BLaER1 (cell line): ENCODE data around the gene SLC25A13.

Experiments used
- H3K27ac ChIP-seq: shearing (Covaris generic); formaldehyde crosslinking; 2 replicates; pipeline ENCODE4 v1.8.1; 2022
- H3K27me3 ChIP-seq: shearing (Covaris generic); formaldehyde crosslinking; 2 replicates; pipeline ENCODE4 v1.8.1; 2022
- H3K36me3 ChIP-seq: shearing (Covaris generic); formaldehyde crosslinking; 2 replicates; pipeline ENCODE4 v1.8.1; 2022
- H3K4me1 ChIP-seq: shearing (Covaris generic); formaldehyde crosslinking; 2 replicates; pipeline ENCODE4 v1.8.1; 2022
- H3K4me2 ChIP-seq: shearing (Covaris generic); formaldehyde crosslinking; 2 replicates; pipeline ENCODE4 v1.8.1; 2022
- H3K4me3 ChIP-seq: shearing (Covaris generic); formaldehyde crosslinking; 2 replicates; pipeline ENCODE4 v1.8.1; 2022
- H3K9ac ChIP-seq: shearing (Covaris generic); formaldehyde crosslinking; 2 replicates; pipeline ENCODE4 v1.8.1; 2022
- H3K9me3 ChIP-seq: shearing (Covaris generic); formaldehyde crosslinking; 2 replicates; pipeline ENCODE4 v1.8.1; 2022
- H4K20me1 ChIP-seq: shearing (Covaris generic); formaldehyde crosslinking; 2 replicates; pipeline ENCODE4 v1.8.1; 2022
- Cebpa-rat ChIP-seq: shearing (Covaris generic); IDR thresholded peaks from 2 replicates; pipeline ENCODE4 v1.8.1; 2022

SLC25A13 gene

DNA sequence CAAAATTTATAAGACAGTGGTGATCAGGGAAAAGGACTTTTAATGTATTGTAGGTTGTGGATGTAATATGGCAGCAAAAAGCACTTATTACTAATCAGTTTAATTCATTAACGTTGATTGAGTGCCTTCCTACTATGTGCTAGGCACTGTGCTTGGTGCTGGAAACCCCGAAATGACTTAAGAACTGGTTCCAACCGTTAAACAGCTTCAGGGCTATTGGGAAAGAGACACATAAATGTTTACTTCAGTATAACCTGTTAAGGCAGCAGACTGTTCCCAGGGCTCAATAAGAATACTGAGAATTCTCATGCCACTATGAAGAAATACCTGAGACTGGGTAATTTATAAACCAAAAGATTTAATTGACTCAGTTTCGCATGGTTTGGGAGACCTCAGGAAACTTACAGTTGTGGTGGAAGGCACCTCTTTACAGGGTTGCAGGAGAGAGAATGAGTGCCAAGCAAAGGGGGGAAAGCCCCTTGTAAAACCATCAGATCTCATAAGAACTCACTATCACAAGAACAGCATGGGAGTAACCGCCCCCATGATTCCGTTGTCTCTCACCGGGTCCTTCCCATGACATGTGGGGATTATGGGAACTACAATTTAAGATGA is 1.1 kb upstream of the SLC25A13 start:
- no peak for TF ChIP-seq Cebpa-rat
- H3K36me3 ChIP-seq: no peaks in the 10 kb centered on the region
- peak overlapping the region; percentile 89 for H3K4me2 ChIP-seq
- no peaks in the 10 kb centered on the region for H3K9me3 ChIP-seq
- peaks cover 20% of the 10 kb centered on the region for H3K4me1 ChIP-seq
- no peak overlapping the region for H3K9ac ChIP-seq
- H4K20me1 ChIP-seq: 0 out of 2 replicates have a peak, but pooled peaks cover 10% of the 10 kb centered on the region
- H3K27ac ChIP-seq: no peak overlapping the region
- H3K4me3 ChIP-seq: no peak overlapping the region
- H3K27me3 ChIP-seq: no peaks in the 10 kb centered on the region

DNA sequence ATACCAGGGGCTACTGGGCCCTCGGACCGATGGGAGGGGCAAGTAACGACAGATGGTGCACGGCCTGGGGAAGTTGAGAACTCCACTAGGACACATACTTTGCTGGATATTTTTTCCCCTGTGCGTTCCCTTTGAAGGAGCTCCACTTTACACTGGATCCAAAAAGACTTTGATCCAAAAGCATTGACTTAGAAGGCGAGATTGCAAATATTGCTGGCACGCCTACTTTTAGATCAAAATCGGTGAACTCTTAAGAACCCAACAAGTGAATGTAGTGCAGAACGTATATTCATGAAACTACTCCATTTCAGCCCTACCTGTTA is 436 bp upstream of the SLC25A13 start:
- Histone ChIP-seq H4K20me1 (peaks cover 17% of the 10 kb centered on the region; the same call in 1 of the 2 replicates), H3K27ac (peak overlapping the region; percentile 92), H3K4me3 (peak overlapping the region; percentile 91), H3K9me3 (no peaks in the 10 kb centered on the region), H3K4me1 (peaks cover 20% of the 10 kb centered on the region), H3K9ac (peak overlapping the region; percentile 91), H3K27me3 (no peaks in the 10 kb centered on the region), H3K4me2 (peak overlapping the region; percentile 89), H3K36me3 (no peaks in the 10 kb centered on the region)
- TF ChIP-seq Cebpa-rat: no peak

DNA sequence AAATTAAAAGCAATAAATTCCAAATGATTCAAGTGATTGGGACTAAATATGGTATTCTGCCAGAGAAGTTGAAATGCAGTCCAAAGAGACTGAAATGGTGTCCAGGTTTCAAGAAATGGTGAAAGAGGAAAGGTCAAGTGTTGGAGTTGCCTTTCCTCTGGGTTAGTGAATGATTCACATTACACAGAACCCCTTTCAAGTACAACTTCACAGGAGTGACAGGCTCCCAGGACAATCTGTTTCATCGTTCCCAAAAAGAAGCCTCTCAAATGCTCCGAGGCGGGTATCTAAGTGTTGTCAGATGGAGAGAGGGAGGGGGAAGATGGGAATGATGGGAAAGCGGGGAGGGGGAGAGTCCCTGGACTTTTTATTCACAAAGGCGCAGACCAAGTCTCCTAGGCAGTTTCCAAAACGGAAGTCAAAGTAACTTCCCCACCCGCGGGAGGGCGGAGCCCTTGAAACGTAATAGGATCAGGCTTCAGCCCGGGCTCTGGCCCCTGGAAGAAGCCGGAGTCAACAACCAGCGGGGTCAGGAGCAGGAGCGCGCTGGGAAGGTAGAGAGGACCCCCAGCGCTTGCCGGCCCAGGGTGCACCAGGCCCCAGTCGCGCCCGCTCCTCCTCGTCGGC is 754 bp downstream of the SLC25A13 start:
- no peaks in the 10 kb centered on the region for H3K27me3 ChIP-seq
- peak overlapping the region; percentile 91 for H3K4me3 ChIP-seq
- no peaks in the 10 kb centered on the region for H3K36me3 ChIP-seq
- H3K4me1 ChIP-seq: peaks cover 20% of the 10 kb centered on the region
- peak overlapping the region; percentile 92 for H3K27ac ChIP-seq
- peak overlapping the region; percentile 91 for H3K9ac ChIP-seq
- TF ChIP-seq Cebpa-rat: no peak
- peak overlapping the region; percentile 89 for H3K4me2 ChIP-seq
- peaks cover 28% of the 10 kb centered on the region for H4K20me1 ChIP-seq
- H3K9me3 ChIP-seq: no peaks in the 10 kb centered on the region

DNA sequence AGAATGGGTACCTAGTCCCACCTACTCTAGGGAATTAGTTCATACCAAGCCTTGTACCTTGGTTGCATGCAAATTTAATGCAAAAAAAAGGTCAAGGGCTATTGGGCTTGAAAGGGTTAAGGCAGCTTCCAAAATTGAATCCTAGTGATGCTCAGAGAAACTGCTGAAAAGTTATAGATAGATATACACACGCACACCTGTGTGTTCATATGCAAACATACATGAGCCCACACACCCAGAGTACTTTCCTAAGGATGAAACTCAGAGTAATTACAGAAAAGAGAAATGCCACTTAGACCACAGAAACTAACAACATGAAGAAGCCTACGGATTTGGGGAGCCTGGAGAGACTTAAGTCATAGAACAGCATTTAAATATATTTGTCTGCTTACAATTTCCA is 1.5 kb downstream of the SLC25A13 start:
- peak overlapping the region; percentile 91 for H3K4me3 ChIP-seq
- peak overlapping the region; percentile 89 for H3K4me2 ChIP-seq
- H3K9ac ChIP-seq: no peak overlapping the region
- H3K27ac ChIP-seq: no peak overlapping the region
- peaks cover 36% of the 10 kb centered on the region for H4K20me1 ChIP-seq
- H3K9me3 ChIP-seq: no peaks in the 10 kb centered on the region
- TF ChIP-seq Cebpa-rat: no peak
- H3K36me3 ChIP-seq: no peaks in the 10 kb centered on the region
- no peaks in the 10 kb centered on the region for H3K27me3 ChIP-seq
- peaks cover 20% of the 10 kb centered on the region for H3K4me1 ChIP-seq

DNA sequence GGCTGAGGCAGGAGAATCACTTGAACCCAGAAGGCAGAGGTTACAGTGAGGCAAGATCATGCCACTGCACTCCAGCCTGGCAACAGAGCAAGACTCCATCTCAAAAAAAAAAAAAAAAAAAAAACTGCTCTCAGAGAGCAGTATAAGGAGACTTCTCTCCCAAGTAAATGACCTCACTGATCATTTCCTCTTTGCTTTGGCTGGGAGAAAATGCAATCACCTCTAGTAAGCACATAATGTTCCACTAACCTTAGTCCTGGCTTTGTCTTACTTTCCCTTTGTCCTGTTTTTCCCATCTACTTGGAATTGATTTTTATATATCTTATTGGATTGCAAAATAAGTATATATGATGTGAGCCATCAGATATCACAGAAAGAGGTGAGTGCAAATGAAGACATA is 2.5 kb downstream of the SLC25A13 start:
- Histone ChIP-seq H3K4me3 (no peak overlapping the region), H3K9me3 (no peaks in the 10 kb centered on the region), H3K4me2 (no peak overlapping the region), H3K36me3 (no peaks in the 10 kb centered on the region; the same call in 1 of the 2 replicates), H3K9ac (no peak overlapping the region), H3K27ac (no peak overlapping the region), H3K27me3 (no peaks in the 10 kb centered on the region), H4K20me1 (peaks cover 46% of the 10 kb centered on the region), H3K4me1 (peaks cover 20% of the 10 kb centered on the region)
- TF ChIP-seq Cebpa-rat: no peak

DNA sequence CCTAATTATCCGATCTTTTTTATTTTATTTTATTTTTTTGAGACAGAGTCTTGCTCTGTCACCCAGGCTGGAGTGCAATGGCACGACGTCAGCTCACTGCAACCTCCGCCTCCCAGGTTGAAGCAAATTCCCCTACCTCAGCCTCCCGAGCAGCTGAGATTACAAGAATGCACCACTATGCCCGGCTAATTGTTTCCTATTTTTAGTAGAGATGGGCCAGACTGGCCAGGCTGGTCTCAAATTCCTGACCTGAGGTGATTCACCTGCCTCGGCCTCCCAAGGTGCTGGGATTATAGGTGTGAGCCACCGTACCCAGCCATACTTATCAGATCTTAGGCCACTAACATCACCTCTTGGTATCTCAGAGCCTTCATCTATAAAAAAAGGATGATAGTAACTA is 4.9 kb downstream of the SLC25A13 start:
- H3K36me3 ChIP-seq: peaks cover 7% of the 10 kb centered on the region
- H3K27me3 ChIP-seq: no peaks in the 10 kb centered on the region
- H3K4me1 ChIP-seq: peaks cover 14% of the 10 kb centered on the region
- H4K20me1 ChIP-seq: peaks cover 70% of the 10 kb centered on the region
- H3K4me3 ChIP-seq: no peak overlapping the region
- H3K9ac ChIP-seq: no peak overlapping the region
- no peaks in the 10 kb centered on the region for H3K9me3 ChIP-seq
- no peak overlapping the region for H3K27ac ChIP-seq
- H3K4me2 ChIP-seq: no peak overlapping the region
- no peak for TF ChIP-seq Cebpa-rat

DNA sequence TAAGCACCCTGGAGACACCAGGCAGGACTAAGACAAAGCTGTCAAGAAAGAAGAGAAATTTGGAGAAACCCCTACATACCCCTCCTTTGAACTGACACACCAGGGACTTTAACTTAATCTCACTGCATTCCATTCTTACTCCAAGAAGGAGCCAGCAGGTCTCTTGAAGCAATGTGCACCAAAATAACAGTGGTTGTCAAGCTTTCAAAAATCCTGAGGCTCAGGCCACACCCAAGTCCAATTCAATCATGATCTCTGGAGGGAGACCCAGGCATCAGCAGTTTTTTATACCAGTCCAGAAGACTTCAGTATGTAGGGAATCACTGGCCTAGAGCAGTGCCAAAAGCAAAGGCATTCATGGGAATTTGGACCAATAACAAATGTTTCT is 6.8 kb downstream of the SLC25A13 start:
- Histone ChIP-seq H3K27me3 (no peaks in the 10 kb centered on the region), H3K36me3 (peaks cover 7% of the 10 kb centered on the region), H3K9ac (no peak overlapping the region), H3K4me1 (peaks cover 3% of the 10 kb centered on the region; the same call in 1 of the 2 replicates), H3K4me2 (no peak overlapping the region), H3K27ac (no peak overlapping the region), H4K20me1 (peaks cover 86% of the 10 kb centered on the region), H3K9me3 (no peaks in the 10 kb centered on the region), H3K4me3 (no peak overlapping the region)
- no peak for TF ChIP-seq Cebpa-rat

DNA sequence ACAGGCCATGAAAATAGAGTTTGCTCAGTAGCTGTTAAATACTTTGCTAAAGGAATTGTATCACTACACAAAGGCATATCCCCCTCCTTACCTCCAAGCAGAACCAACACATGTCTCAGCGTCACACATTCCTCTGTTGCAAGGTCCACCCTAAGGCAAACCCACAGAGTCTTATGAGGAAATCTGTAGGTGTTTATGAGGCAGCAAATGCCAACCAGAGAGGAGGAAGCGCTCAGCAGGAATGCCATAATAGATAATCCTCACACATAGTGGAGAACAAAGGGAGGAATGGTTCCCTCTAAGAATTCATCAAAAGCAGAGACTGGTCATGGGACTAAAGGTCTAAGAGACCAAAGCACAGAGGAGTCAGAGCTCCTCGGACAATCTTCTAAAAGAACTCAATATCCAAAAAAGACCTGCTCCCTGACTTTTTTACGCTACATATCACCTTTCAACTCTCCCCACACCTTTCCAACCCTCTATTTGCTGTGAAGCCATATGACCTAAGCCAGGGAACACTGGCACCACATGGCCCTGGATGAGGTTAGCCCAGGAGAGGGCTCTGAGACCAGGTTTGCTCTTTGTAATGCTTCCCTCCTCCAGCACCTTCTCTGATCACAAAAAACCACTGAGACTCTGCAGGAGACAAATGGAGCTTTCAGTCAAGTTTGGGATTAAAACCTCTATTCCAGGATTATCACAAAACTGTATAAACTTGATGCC is 7.3 kb downstream of the SLC25A13 start:
- Histone ChIP-seq H3K4me1 (no peaks in the 10 kb centered on the region), H3K4me2 (no peak overlapping the region), H3K36me3 (peaks cover 7% of the 10 kb centered on the region), H3K9me3 (no peaks in the 10 kb centered on the region), H3K9ac (no peak overlapping the region), H4K20me1 (peaks cover 92% of the 10 kb centered on the region), H3K27me3 (no peaks in the 10 kb centered on the region), H3K4me3 (no peak overlapping the region), H3K27ac (no peak overlapping the region)
- TF ChIP-seq Cebpa-rat: no peak

DNA sequence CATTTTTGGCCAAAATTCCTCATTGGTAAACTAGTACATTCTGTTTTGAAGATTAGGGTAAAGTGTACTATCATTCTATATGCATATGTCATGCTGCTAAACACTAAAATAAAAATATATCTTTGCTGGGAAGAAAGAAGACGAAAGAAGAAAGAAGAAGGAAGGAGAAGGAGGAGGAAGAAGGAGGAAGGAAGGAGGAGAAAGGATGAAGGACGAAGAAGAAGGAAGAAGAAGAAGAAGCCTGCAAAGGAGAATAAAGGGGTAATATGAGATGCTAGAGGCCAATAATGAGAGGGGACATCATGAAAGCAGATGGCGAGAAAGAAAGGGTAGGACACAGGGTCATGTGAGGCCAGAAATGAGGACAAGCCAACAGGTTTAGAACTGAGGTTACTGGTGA is 8.0 kb downstream of the SLC25A13 start:
- Histone ChIP-seq H3K27me3 (no peaks in the 10 kb centered on the region), H4K20me1 (peaks cover 95% of the 10 kb centered on the region), H3K27ac (no peak overlapping the region), H3K4me1 (no peaks in the 10 kb centered on the region), H3K9ac (no peak overlapping the region), H3K36me3 (peaks cover 11% of the 10 kb centered on the region), H3K4me2 (no peak overlapping the region), H3K9me3 (no peaks in the 10 kb centered on the region), H3K4me3 (no peak overlapping the region)
- TF ChIP-seq Cebpa-rat: no peak

DNA sequence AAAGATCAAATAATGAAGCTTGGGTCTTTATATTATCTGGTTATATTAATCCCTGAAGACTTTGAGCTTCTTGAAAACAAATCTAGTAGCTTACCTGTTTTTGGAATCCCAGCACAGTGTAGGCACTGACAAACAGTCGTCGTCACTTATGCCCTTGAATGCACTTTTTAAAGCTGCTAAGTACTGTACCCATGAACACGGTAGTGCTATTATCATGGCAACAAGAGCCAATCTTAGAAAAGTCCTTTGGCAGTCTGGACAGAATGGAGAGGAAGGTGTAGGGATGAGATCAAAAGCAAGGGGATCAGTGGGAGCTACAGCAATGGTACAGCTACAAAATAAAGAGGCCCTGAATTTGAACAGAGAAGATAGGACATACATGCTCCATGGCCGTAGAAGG is 9.4 kb downstream of the SLC25A13 start:
- no peak overlapping the region for H3K9ac ChIP-seq
- H3K27me3 ChIP-seq: no peaks in the 10 kb centered on the region
- H4K20me1 ChIP-seq: peaks cover 88% of the 10 kb centered on the region
- no peaks in the 10 kb centered on the region for H3K4me1 ChIP-seq
- H3K27ac ChIP-seq: no peak overlapping the region
- no peaks in the 10 kb centered on the region for H3K9me3 ChIP-seq
- TF ChIP-seq Cebpa-rat: no peak
- no peak overlapping the region for H3K4me3 ChIP-seq
- H3K4me2 ChIP-seq: no peak overlapping the region
- H3K36me3 ChIP-seq: peaks cover 13% of the 10 kb centered on the region
